Lower leg skin (tissue), 3 donors: ENCODE data around the gene MAFB.

ENCODE experiments used
- POLR2A ChIP-seq, 2 donors: fragments of 450-650 bp; IDR thresholded peaks; one replicate each; pipeline ENCODE4 v1.6.1; 2016 to 2017; ENCODE audit warnings: antibody characterized with exemption in 2 of 2, mild to moderate bottlenecking in 1 of 2, moderate library complexity in 1 of 2
- TF ChIP-seq, protein P1 (sequence below), 3 donors: fragments of 450-650 bp; IDR thresholded peaks; one replicate each; pipeline ENCODE4 v1.5.1; 2016; ENCODE audit warnings: antibody characterized with exemption in 3 of 3, mild to moderate bottlenecking in 3 of 3, moderate library complexity in 2 of 3

DNA sequence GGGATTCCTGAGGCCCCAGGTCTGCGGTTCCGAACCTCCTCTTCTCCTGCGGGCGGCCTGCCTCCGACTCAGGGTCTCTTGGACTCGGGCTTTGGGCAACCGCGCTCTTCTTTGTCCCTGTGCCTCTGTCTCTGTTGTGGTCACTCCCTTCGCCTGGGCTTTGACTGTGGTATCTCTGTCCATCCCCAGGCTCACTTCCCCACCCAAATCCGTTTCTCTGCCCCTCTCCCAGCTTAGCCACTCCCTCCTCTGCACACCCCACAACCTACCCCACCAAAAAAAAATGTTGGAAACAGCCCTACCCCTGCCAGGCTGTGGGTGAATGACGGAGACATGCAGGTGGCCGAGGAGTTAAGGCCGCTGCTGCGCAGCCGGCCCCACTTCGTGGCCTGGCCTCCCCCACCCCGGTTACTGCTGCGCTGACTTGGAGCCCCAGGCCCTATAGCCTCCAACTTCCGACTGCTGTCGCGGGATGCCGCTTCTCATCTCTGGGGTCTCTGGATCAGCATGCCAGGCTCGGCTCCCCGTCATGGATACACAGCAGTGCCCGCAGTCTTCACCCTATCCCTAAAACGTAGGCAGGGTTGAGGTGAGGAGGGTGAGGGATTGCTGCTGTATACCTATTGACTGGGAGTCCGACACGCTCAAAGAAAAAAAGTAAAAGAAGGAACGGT is 2.7 kb upstream of the MAFB start:
- TF ChIP-seq POLR2A (IDR thresholded peaks at IDR 0.05) = no peak
- TF ChIP-seq, protein P1, sequence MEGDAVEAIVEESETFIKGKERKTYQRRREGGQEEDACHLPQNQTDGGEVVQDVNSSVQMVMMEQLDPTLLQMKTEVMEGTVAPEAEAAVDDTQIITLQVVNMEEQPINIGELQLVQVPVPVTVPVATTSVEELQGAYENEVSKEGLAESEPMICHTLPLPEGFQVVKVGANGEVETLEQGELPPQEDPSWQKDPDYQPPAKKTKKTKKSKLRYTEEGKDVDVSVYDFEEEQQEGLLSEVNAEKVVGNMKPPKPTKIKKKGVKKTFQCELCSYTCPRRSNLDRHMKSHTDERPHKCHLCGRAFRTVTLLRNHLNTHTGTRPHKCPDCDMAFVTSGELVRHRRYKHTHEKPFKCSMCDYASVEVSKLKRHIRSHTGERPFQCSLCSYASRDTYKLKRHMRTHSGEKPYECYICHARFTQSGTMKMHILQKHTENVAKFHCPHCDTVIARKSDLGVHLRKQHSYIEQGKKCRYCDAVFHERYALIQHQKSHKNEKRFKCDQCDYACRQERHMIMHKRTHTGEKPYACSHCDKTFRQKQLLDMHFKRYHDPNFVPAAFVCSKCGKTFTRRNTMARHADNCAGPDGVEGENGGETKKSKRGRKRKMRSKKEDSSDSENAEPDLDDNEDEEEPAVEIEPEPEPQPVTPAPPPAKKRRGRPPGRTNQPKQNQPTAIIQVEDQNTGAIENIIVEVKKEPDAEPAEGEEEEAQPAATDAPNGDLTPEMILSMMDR (IDR thresholded peaks at IDR 0.05) = no peak
